Mesenchymal stem cell (in vitro differentiated cells and primary cell): ENCODE results near the gene CAMSAP2.

Experiments used
- DNase-seq: peaks from one replicate; pipeline ENCODE4 v3.0.0-alpha.2; 2013
- H2AFZ ChIP-seq: one replicate; pipeline ENCODE4 v1.6.1; 2013; ENCODE audit warnings: low read depth, mild to moderate bottlenecking, control low read depth, inconsistent platforms, low read length, moderate library complexity
- H2AK5ac ChIP-seq: 2 replicates; pipeline ENCODE4 v1.6.1; 2013; ENCODE audit warnings: low read length, moderate library complexity, mild to moderate bottlenecking, inconsistent platforms; ENCODE audit not compliant: severe bottlenecking
- H2BK120ac ChIP-seq: one replicate; pipeline ENCODE4 v1.6.1; 2013; ENCODE audit warnings: low read depth, mild to moderate bottlenecking, inconsistent platforms, low read length, moderate library complexity
- H2BK12ac ChIP-seq, 2 experiments: one replicate each; pipeline ENCODE4 v1.6.1; 2013; ENCODE audit warnings: inconsistent platforms in 2 of 2, low read length in 2 of 2, mild to moderate bottlenecking in 2 of 2, moderate library complexity in 2 of 2, control low read depth in 1 of 2
- H2BK15ac ChIP-seq: one replicate; pipeline ENCODE4 v1.6.1; 2013; ENCODE audit warnings: mild to moderate bottlenecking, low read depth, inconsistent platforms; ENCODE audit not compliant: poor library complexity, severe bottlenecking
- H2BK5ac ChIP-seq: 2 replicates; pipeline ENCODE4 v1.6.1; 2013; ENCODE audit warnings: low read depth, mild to moderate bottlenecking, low read length, control low read depth, inconsistent platforms; ENCODE audit not compliant: poor library complexity, severe bottlenecking
- H3K14ac ChIP-seq, 2 experiments: one replicate each; pipeline ENCODE4 v1.6.1; 2013; ENCODE audit warnings: inconsistent platforms in 2 of 2, low read length in 2 of 2, control low read depth in 1 of 2, mild to moderate bottlenecking in 1 of 2, moderate library complexity in 1 of 2
- H3K18ac ChIP-seq, 2 experiments: one replicate each; pipeline ENCODE4 v1.6.1; 2013; ENCODE audit warnings: inconsistent platforms in 2 of 2, low read length in 2 of 2, control low read depth in 1 of 2, low read depth in 1 of 2, mild to moderate bottlenecking in 1 of 2
- H3K23ac ChIP-seq, 2 experiments: one replicate each; pipeline ENCODE4 v1.6.1; 2013; ENCODE audit warnings: inconsistent platforms in 2 of 2, low read length in 2 of 2, mild to moderate bottlenecking in 2 of 2, moderate library complexity in 2 of 2, control low read depth in 1 of 2
- H3K27ac ChIP-seq: 2 replicates; pipeline ENCODE4 v1.5.1; 2013; ENCODE audit warnings: mild to moderate bottlenecking, moderate library complexity, low read length, control low read depth, inconsistent platforms; ENCODE audit not compliant: poor library complexity, severe bottlenecking
- H3K27me3 ChIP-seq, 2 experiments: 2 replicates each; pipeline versions ENCODE4 v1.6.1 to v1.7.0; 2013; ENCODE audit warnings: low read length in 2 of 2, mild to moderate bottlenecking in 2 of 2, moderate library complexity in 2 of 2, control low read depth in 1 of 2, inconsistent platforms in 1 of 2; ENCODE audit not compliant: control insufficient read depth in 1 of 2, insufficient read depth in 1 of 2
- H3K36me3 ChIP-seq, 2 experiments: 2 replicates each; pipeline versions ENCODE4 v1.6.1 to v1.7.0; 2013; ENCODE audit warnings: low read length in 2 of 2, control low read depth in 1 of 2, inconsistent platforms in 1 of 2, low read depth in 1 of 2, mild to moderate bottlenecking in 1 of 2; ENCODE audit not compliant: insufficient read depth in 2 of 2, control insufficient read depth in 1 of 2
- H3K4ac ChIP-seq, 2 experiments: one replicate each; pipeline ENCODE4 v1.6.1; 2013; ENCODE audit warnings: inconsistent platforms in 2 of 2, low read length in 2 of 2, mild to moderate bottlenecking in 2 of 2, moderate library complexity in 2 of 2, control low read depth in 1 of 2, low read depth in 1 of 2
- H3K4me1 ChIP-seq: 2 replicates; pipeline ENCODE4 v1.6.1; 2013; ENCODE audit warnings: low read depth, low read length, control low read depth; ENCODE audit not compliant: control insufficient read depth, insufficient read depth
- H3K4me2 ChIP-seq: 2 replicates; pipeline ENCODE4 v1.6.1; 2013; ENCODE audit warnings: low read length, mild to moderate bottlenecking, inconsistent platforms; ENCODE audit not compliant: poor library complexity, severe bottlenecking
- H3K4me3 ChIP-seq, 2 experiments: 2 replicates each; pipeline versions ENCODE4 v1.5.1 to v1.7.0; 2013; ENCODE audit warnings: low read length in 2 of 2, mild to moderate bottlenecking in 2 of 2, control low read depth in 1 of 2, low read depth in 1 of 2; ENCODE audit not compliant: insufficient read depth in 1 of 2
- H3K79me1 ChIP-seq: replicated peaks from 2 replicates; pipeline ENCODE4 v1.6.1; 2013; ENCODE audit warnings: mild to moderate bottlenecking, control low read depth, low read length, inconsistent platforms; ENCODE audit not compliant: poor library complexity, severe bottlenecking
- H3K9ac ChIP-seq: 2 replicates; pipeline ENCODE4 v1.7.0; 2013; ENCODE audit warnings: mild to moderate bottlenecking, low read length, moderate library complexity
- H3K9me3 ChIP-seq: 2 replicates; pipeline ENCODE4 v1.7.0; 2013; ENCODE audit warnings: mild to moderate bottlenecking, low read length; ENCODE audit not compliant: control insufficient read depth
- H4K8ac ChIP-seq: one replicate; pipeline ENCODE4 v1.6.1; 2013; ENCODE audit warnings: inconsistent platforms, mild to moderate bottlenecking, low read length, moderate library complexity
- H4K91ac ChIP-seq: one replicate; pipeline ENCODE4 v1.6.1; 2013; ENCODE audit warnings: mild to moderate bottlenecking, low read length, inconsistent platforms
- WGBS: methylation state at CpG from one replicate; pipeline ENCODE4 v1.1.7; 2013; ENCODE audit warnings: mixed read lengths; 5-methylcytosine and 5-hydroxymethylcytosine counted together

CAMSAP2 gene

GRCh38 chr1:200846398-200846797, 107.7 kb downstream of the CAMSAP2 start:
- WGBS: no CpG with 5 or more reads among the region's 1 CpG

GRCh38 chr1:200849430-200849829, 110.7 kb downstream of the CAMSAP2 start:
- no peaks in the 10 kb centered on the region for H3K9me3 ChIP-seq
- no peak overlapping the region for H4K91ac ChIP-seq
- H3K9ac ChIP-seq: no peak overlapping the region
- H3K27ac ChIP-seq: no peak overlapping the region
- no peak overlapping the region for H2BK12ac ChIP-seq
- no peak overlapping the region for H3K4me2 ChIP-seq
- H3K79me1 ChIP-seq: peaks cover 11% of the 10 kb centered on the region
- no peak overlapping the region for H2AFZ ChIP-seq
- no peak overlapping the region for H3K14ac ChIP-seq
- no peaks in the 10 kb centered on the region for H3K27me3 ChIP-seq
- peaks cover 12 to 93% of the 10 kb centered on the region in 2 experiments for H3K36me3 ChIP-seq
- no peak overlapping the region for H2BK5ac ChIP-seq
- H3K23ac ChIP-seq: no peak overlapping the region
- H3K18ac ChIP-seq: no peak overlapping the region
- no peak overlapping the region for H4K8ac ChIP-seq
- H3K4ac ChIP-seq: no peak overlapping the region
- DNase-seq: no peak
- no peak overlapping the region for H2AK5ac ChIP-seq
- no peaks in the 10 kb centered on the region for H3K4me1 ChIP-seq
- no peak overlapping the region for H3K4me3 ChIP-seq
- WGBS: 96% methylated on average over 6 of the region's 6 CpGs
- H2BK15ac ChIP-seq: no peak overlapping the region
- H2BK120ac ChIP-seq: no peak overlapping the region

More at GRCh38 chr1:200846398-200846797, 107.7 kb downstream of the CAMSAP2 start:
- H2AK5ac ChIP-seq: no peak overlapping the region
- peaks cover 9 to 84% of the 10 kb centered on the region in 2 experiments for H3K36me3 ChIP-seq
- H4K8ac ChIP-seq: no peak overlapping the region
- no peak overlapping the region for H3K23ac ChIP-seq
- H3K4ac ChIP-seq: no peak overlapping the region
- H3K18ac ChIP-seq: no peak overlapping the region
- H3K4me2 ChIP-seq: no peak overlapping the region
- no peak overlapping the region for H2BK5ac ChIP-seq
- H3K14ac ChIP-seq: no peak overlapping the region
- H2BK120ac ChIP-seq: no peak overlapping the region
- H3K9ac ChIP-seq: no peak overlapping the region
- no peak overlapping the region for H3K27ac ChIP-seq
- H4K91ac ChIP-seq: no peak overlapping the region
- H3K4me1 ChIP-seq: no peaks in the 10 kb centered on the region
- H2BK15ac ChIP-seq: no peak overlapping the region
- no peak overlapping the region for H3K4me3 ChIP-seq
- H3K27me3 ChIP-seq: no peaks in the 10 kb centered on the region
- no peak overlapping the region for H2BK12ac ChIP-seq
- H2AFZ ChIP-seq: no peak overlapping the region
- H3K79me1 ChIP-seq: peaks cover 14% of the 10 kb centered on the region
- no peaks in the 10 kb centered on the region for H3K9me3 ChIP-seq
- no peak for DNase-seq

GRCh38 chr1:200850554-200850953, 111.9 kb downstream of the CAMSAP2 start:
- Histone ChIP-seq H2BK12ac (no peak overlapping the region), H3K18ac (no peak overlapping the region), H3K14ac (no peak overlapping the region), H2BK5ac (no peak overlapping the region), H3K9ac (no peak overlapping the region), H3K4me2 (no peak overlapping the region), H3K9me3 (no peaks in the 10 kb centered on the region), H3K4me3 (no peak overlapping the region), H4K91ac (no peak overlapping the region), H3K27me3 (no peaks in the 10 kb centered on the region), H4K8ac (no peak overlapping the region), H3K4ac (no peak overlapping the region), H3K36me3 (peaks cover 12 to 96% of the 10 kb centered on the region in 2 experiments), H3K27ac (no peak overlapping the region), H2BK120ac (no peak overlapping the region), H2BK15ac (no peak overlapping the region), H3K23ac (no peak overlapping the region), H3K4me1 (no peaks in the 10 kb centered on the region), H3K79me1 (peaks cover 8% of the 10 kb centered on the region), H2AK5ac (no peak overlapping the region), H2AFZ (no peak overlapping the region)
- DNase-seq: no peak

GRCh38 chr1:200856716-200857357, 118.1 kb downstream of the CAMSAP2 start:
- no peak overlapping the region for H4K91ac ChIP-seq
- H3K36me3 ChIP-seq: peaks cover 7 to 90% of the 10 kb centered on the region in 2 experiments
- no peak overlapping the region for H3K18ac ChIP-seq
- H2AK5ac ChIP-seq: no peak overlapping the region
- H3K79me1 ChIP-seq: no peaks in the 10 kb centered on the region
- H2BK15ac ChIP-seq: no peak overlapping the region
- no peak overlapping the region for H2BK5ac ChIP-seq
- no peak overlapping the region for H3K27ac ChIP-seq
- H3K9me3 ChIP-seq: no peaks in the 10 kb centered on the region
- H3K4me1 ChIP-seq: no peaks in the 10 kb centered on the region
- H3K27me3 ChIP-seq: no peaks in the 10 kb centered on the region
- H2AFZ ChIP-seq: no peak overlapping the region
- DNase-seq: no peak
- H2BK12ac ChIP-seq: no peak overlapping the region
- no peak overlapping the region for H4K8ac ChIP-seq
- H3K9ac ChIP-seq: no peak overlapping the region
- no peak overlapping the region for H3K4me3 ChIP-seq
- 100% methylated on average over 1 of the region's 2 CpGs for WGBS
- no peak overlapping the region for H3K4me2 ChIP-seq
- H2BK120ac ChIP-seq: no peak overlapping the region
- H3K4ac ChIP-seq: no peak overlapping the region
- H3K23ac ChIP-seq: no peak overlapping the region
- no peak overlapping the region for H3K14ac ChIP-seq
